ENCODE data around the gene MRPL17.

The MRPL17 gene

DNA sequence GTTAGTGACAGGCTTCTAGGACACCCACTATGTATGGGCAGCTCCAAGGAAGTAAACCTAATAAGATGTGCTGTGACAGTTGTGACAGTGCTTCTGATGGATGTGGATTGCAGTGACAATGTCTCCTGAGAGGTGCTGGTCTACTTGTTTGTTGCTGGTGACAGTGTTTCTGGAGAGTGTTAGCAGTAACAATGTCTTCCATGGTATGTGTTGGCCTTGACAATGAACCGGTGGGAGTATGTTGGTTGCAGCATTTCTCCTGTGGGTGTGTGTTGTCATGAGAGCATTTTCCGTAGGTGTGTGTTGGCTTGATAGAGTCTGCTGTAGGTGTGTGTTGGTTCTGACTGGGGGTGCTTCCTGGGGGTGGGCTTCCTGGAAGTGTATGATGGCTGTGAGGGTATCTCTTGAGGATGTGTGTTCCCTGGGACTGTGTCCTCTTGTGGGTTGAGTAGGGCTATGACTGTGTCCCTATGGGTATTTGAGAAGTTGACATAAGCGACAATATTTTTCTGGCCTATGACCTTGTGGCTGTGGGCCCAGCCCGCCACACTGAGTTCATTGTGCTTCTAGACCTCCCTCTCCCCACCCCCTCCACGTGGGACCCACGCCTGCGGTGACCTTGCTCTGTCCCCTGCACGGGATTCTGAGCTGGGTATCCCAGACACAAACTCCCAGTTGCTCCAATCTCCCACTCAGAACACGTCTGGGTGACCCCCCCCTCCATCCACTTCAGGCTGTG, 28.7 kb downstream of the MRPL17 start:
- no peak for DNase-seq (ENCODE audit: low spot score)

DNA sequence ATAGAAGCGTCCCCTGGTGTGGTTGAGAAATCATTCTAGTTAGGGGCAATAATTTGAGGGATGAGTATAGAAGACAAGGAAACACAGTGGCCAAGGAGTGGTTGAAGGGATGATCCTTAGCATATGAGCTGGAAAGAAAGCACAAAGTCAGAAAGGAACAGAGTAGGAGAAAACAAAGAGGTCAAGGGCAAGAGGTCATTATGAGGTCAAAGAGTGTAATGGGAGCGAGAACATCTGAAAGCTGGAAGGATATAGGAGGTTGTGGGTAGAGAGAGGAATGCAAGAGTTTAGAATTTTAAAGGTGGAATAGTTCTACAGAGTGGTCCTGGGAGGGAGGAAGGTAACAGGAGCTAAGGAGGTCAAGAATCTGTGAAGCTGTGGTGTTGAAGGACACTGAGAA, 29.5 kb downstream of the MRPL17 start:
- DNase-seq (ENCODE audit: low spot score): no peak

DNA sequence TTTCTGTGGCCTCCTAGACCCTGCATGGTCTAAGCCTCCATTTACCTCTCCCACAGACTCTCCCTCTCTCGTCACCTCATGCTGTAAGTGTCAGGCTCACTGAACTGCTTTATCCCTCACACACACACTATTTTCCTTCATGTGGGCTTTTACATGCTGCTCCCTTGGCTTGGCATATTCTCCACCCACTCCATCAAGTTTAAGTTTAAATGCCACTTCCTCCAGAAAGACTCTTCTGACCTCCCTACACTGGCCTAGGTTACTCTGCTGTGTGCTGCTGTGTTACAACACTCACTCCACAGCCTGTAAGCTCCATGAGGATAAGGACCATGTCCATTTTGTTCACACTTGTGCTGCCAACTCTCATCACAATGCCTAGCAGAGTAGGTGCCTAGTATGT, 30.0 kb downstream of the MRPL17 start:
- DNase-seq (ENCODE audit: low spot score): no peak

DNA sequence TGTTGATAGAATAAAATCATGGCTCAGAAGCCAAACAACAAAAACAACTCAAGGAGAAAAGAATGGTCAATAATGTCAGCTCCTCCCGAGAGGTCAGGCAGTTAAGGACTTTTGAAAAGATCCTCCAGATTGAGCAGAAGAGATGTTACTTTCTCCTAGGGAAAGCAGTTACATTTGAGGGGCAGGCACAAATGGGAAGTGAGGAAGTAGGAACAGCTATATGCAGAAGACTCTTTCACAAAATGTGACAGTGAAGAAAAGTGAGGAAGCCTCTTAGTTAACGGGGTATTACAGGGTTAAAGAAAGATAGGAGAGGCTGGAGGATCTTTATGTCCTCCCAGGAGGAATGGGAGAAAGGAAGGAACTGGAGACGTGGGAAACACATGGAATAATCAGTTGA, 31.0 kb downstream of the MRPL17 start:
- DNase-seq (ENCODE audit: low spot score): no peak

GRCh38 chr11:6650980-6651379, 32.2 kb downstream of the MRPL17 start:
- DNase-seq (ENCODE audit: low spot score): no peak

GRCh38 chr11:6650104-6650503, 33.0 kb downstream of the MRPL17 start:
- DNase-seq (ENCODE audit: low spot score): no peak

GRCh38 chr11:6648501-6648900, 34.6 kb downstream of the MRPL17 start:
- DNase-seq (ENCODE audit: low spot score): no peak

GRCh38 chr11:6647836-6648235, 35.3 kb downstream of the MRPL17 start:
- no peak for DNase-seq (ENCODE audit: low spot score)

GRCh38 chr11:6646918-6647679, 36.0 kb downstream of the MRPL17 start:
- DNase-seq (ENCODE audit: low spot score): no peak

DNA sequence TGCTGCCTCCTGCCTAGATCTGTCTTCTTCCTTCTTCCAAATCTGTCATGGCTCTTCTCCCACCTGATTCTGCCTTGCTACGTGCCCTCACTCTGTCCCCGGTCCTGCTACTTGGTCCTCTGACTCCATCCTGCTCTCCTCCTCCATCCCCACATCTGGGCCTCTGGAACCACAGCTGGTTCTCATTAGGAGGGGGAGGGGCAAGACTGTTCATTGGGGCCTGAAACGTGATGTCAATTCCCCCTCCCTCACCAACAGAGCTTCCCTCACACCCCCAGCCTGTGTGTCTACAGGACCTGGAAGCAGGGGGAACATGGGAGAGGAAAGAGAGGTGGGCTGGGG, 36.6 kb downstream of the MRPL17 start:
- no peak for DNase-seq (ENCODE audit: low spot score)

DNA sequence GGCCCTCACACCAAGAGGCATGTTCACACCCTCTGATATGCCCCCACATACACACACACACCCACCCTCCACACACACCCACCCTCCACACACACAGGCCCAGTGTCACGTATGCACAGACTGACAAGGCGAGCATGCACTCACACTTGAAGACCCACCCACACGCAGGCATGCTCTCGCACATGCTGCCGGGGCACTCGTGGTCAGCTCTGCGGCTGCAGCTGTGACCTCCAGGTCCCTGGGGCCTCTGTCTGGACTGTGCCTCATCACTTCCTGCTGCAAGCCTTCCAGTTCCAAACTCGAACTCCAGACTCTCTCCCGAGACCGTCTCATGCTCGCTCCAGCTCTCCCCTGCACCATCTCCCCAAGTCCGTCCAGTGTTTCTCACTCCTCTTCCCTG, 37.1 kb downstream of the MRPL17 start:
- no peak for DNase-seq (ENCODE audit: low spot score)

- DNase-seq (ENCODE audit: low spot score): no peak
Measured at GRCh38 chr11:6642957-6643356, 40.2 kb downstream of the MRPL17 start.

GRCh38 chr11:6640985-6641701, 42.0 kb downstream of the MRPL17 start:
- DNase-seq (ENCODE audit: low spot score): no peak

DNA sequence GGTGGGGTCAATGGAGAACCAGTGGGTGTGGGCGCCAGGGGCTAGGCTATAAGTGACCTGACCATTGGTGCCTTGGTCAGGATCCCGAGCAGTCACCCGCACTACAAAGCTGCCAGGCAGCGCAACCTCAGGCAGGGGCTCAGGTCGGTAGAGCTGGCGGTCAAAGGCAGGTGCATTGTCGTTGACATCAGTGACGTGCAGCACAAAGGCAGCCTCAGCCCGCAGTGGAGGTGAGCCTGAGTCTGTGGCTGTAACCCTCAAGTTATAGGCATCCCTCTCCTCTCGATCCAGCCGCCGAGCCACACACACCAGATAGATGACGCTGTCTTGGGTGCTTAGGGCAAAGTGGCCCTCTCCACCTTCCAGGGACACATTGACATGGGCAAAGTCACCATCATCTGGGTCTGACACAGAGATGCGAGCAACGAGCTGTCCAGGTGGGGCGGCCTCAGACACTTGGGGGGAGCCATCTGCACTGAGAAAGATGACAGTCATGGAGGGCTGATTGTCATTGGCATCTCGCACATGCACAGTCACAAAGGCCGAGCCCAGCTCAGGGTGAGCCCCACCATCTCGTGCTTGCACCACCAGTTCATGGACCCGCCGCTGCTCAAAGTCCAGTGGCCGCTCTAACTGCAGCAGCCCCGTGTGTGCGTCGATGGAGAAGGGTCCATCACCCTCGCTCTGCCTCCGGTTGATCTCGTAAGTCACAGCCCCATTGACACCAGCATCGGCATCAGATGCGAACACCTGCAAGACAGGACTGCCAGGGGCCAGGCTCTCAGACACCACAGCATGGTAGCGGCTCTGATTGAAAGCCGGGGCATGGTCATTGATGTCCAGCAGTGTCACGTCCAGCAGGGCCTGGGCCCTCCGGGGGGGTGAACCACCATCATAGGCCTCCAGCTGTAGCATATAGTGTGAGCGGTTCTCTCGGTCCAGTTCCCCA, 42.8 kb downstream of the MRPL17 start:
- DNase-seq (ENCODE audit: low spot score): no peak

GRCh38 chr11:6638429-6638828, 44.7 kb downstream of the MRPL17 start:
- no peak for DNase-seq (ENCODE audit: low spot score)

DNA sequence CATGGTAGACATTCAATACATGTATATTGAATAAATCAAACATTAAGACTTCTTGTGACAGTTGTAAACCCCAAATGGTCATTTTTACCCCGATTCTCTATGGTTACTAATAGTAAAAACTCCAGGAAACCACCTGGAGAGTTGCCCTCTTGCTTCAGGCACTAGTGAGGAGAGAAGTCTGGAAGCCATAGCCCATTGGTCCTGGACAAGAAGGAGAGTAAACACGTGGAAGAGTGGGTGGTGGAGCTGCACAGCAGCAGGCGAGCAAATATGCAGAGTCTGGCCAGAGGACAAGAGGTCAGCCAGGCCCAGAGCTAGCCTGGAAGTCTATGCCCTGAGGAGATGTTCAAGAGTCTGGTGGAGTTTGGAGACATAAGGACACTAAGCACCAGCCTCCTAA, 45.3 kb downstream of the MRPL17 start:
- DNase-seq (ENCODE audit: low spot score): no peak

GRCh38 chr11:6636480-6636879, 46.7 kb downstream of the MRPL17 start:
- no peak for DNase-seq (ENCODE audit: low spot score)

DNA sequence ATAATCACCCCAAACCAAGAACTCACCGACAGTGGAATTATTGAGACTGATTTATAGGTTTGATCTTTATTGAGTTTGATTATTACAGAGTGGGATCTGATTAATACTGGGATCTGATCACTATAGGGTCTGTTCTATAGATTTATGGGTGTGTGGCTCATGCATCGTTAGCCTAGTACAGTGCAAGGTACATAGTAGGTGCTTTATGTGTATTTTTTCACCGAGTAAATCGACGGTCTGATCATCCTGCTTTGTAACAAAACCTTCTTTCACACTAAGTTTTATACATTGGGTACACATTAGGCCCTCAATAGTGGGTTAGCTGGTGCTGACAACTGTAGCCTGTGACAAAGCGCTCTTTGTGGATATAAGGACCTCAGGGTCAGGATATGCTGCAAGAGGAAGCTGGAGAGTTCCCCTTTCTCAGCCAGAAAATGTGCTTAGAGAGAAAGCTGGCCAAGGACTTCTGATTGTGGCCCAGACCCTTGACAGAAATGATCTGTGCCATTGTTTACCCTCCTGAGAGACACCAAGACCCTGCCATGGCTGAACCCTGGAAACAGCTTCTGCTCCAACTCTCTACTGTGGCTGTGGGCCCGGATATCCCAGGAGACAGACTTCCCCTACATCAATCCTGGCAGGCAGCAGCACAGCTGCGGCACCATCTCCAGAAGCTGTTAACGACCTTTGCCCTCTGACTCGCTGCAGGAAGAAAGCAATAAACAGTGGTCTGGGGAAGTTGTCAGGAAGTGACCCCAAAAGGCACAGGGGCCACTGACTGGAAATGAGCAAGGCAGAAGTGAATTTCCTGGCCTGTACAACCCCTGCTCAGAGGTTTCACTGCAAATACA, 47.8 kb downstream of the MRPL17 start:
- DNase-seq (ENCODE audit: low spot score): no peak

DNA sequence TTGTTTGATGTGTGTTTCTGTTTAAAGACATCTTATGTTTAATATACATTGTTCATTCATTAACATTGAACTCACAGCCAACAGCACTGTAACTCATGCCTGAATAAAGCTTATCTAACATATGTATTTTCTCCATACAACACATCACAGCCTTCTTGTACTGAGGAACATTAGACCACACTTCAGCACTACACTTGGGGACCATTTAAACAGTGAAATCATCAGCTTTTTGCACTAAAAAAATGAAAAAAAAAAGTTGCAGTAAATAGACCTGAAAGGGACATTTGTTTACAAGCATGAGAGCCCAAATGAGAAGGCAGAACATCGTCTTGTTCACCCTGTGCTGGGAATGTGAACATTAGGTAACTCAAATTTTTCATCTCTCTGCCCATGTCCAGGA, 48.6 kb downstream of the MRPL17 start:
- DNase-seq (ENCODE audit: low spot score): no peak

DNA sequence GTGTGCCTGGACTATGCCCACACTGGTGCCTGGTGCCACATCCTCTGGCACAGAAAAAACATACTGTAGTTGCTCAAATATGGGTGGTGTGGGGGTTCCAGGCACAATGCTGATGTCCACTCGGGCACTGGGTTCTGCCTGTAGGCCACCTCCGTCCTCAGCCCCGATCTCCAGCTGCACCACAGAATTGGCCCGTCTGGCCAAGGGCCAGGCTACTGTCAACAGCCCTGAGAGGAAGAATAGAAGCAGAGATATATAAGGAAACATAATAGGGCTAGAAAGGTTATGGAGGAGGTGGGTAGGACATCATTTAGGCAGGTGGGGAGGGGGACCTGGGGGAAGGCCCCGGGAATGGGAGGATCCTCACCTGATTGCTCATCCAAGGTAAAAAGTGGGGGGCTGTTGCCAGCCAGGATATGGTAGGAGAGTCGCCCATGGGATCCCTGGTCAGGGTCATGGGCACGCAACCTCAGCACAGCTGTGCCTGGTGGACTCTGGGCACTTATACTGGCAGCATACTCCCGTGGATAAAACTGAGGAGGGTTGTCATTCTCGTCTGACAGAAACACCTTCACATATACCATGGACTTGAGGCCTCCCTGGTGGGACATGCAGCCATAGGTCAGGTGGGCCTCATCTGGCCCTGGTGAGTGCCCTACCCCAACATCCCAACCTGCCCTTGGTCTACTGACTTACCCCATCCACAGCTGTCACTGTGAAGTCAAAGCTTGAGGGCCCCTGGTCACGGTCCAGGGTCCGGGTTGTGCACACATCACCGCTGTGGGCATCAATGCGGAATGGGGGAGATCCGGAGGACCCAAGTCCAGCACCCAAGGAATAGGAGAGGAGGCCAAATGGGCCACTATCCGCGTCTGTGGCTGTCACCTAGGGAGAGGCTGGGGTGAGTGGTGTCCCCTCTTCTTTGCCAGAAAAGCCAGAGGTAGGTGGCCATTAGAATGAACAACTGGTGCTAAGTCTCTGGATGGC, 49.4 kb downstream of the MRPL17 start:
- DNase-seq (ENCODE audit: low spot score): no peak

Data from activated CD4-positive, alpha-beta T cell treated with anti-CD3 and anti-CD28 coated beads, Interleukin-2, Interleukin-4, amounts not matched to agents 100 ng/mL and 50 ng/mL, durations not matched to agents 16 hours and 8 hours (primary cell).